Neural progenitor cell (in vitro differentiated cells): Measurements from ENCODE around the gene UNC13C. TPM values are rescaled to one million over a fixed set of nuclear protein-coding genes. Genes with fewer than 3 reads are reported as not detected.

ENCODE experiments used
- DNase-seq: peaks from one replicate; pipeline ENCODE4 v3.0.0-alpha.2; 2016; ENCODE audit warnings: low spot score
- H2AFZ ChIP-seq: fragments of 200-600 bp; sonication (generic); replicated peaks from 2 replicates; pipeline ENCODE4 v1.6.1; 2016; ENCODE audit warnings: antibody characterized with exemption
- H3F3A ChIP-seq: fragments of 200-600 bp; sonication (generic); 2 replicates; pipeline ENCODE4 v1.6.1; 2016; ENCODE audit warnings: antibody characterized with exemption, low read depth
- H3K27ac ChIP-seq: fragments of 200-600 bp; sonication (generic); 2 replicates; pipeline ENCODE4 v1.5.1; 2016; ENCODE audit warnings: mild to moderate bottlenecking
- H3K27me3 ChIP-seq: fragments of 200-600 bp; sonication (generic); 2 replicates; pipeline ENCODE4 v1.6.1; 2016; ENCODE audit warnings: mild to moderate bottlenecking, moderate library complexity
- H3K36me3 ChIP-seq: fragments of 200-600 bp; sonication (generic); 2 replicates; pipeline ENCODE4 v1.5.1; 2016
- H3K4me1 ChIP-seq: fragments of 200-600 bp; sonication (generic); 2 replicates; pipeline ENCODE4 v1.6.1; 2016; ENCODE audit warnings: mixed run types
- H3K4me2 ChIP-seq: fragments of 200-600 bp; sonication (generic); 2 replicates; pipeline ENCODE4 v1.6.1; 2016
- H3K4me3 ChIP-seq: fragments of 200-600 bp; sonication (generic); 2 replicates; pipeline ENCODE4 v1.5.1; 2016
- H3K79me2 ChIP-seq: fragments of 200-600 bp; sonication (generic); 2 replicates; pipeline ENCODE4 v1.6.1; 2016; ENCODE audit warnings: low read depth
- H3K9ac ChIP-seq: fragments of 200-600 bp; sonication (generic); 2 replicates; pipeline ENCODE4 v1.6.1; 2016
- H3K9me3 ChIP-seq: fragments of 200-600 bp; sonication (generic); 2 replicates; pipeline ENCODE4 v1.5.1; 2016; ENCODE audit warnings: low read depth
- H4K20me1 ChIP-seq: fragments of 200-600 bp; sonication (generic); 2 replicates; pipeline ENCODE4 v1.6.1; 2016; ENCODE audit warnings: low read depth
- H3K27ac Mint-ChIP-seq: 3 replicates; pipeline ENCODE4 v1.8.0; 2021; ENCODE audit warnings: mixed read lengths
- H3K27me3 Mint-ChIP-seq: 2 replicates; pipeline ENCODE4 v1.8.0; 2022; ENCODE audit warnings: low read depth, mild to moderate bottlenecking, inconsistent platforms, moderate library complexity, mixed read lengths; ENCODE audit not compliant: insufficient read depth
- H3K36me3 Mint-ChIP-seq: 3 replicates; pipeline ENCODE4 v1.8.0; 2021; ENCODE audit warnings: mixed read lengths
- H3K4me1 Mint-ChIP-seq: 3 replicates; pipeline ENCODE4 v1.8.0; 2021; ENCODE audit warnings: mixed read lengths
- H3K4me3 Mint-ChIP-seq: 3 replicates; pipeline ENCODE4 v1.8.0; 2021; ENCODE audit warnings: mild to moderate bottlenecking, moderate library complexity, mixed read lengths
- H3K9me3 Mint-ChIP-seq: 3 replicates; pipeline ENCODE4 v1.8.0; 2020; ENCODE audit warnings: mixed read lengths
- EZH2 ChIP-seq: fragments of 200-600 bp; sonication (generic); IDR thresholded peaks from 2 replicates; pipeline ENCODE4 v1.6.1; 2017; ENCODE audit warnings: antibody characterized with exemption, mild to moderate bottlenecking, moderate library complexity
- EZH2phosphoT487 ChIP-seq: fragments of 200-600 bp; sonication (generic); IDR thresholded peaks from 2 replicates; pipeline ENCODE4 v1.6.1; 2017; ENCODE audit warnings: antibody characterized with exemption
- total RNA-seq: library from RNA; depleted of rRNA; stranded (reverse); fragments of >200 nt; gene quantifications from 2 replicates; pipeline ENCODE4 v1.2.3, GENCODE V29; 2015; ENCODE audit warnings: low replicate concordance
- TF ChIP-seq, protein P1 (sequence below): fragments of 200-600 bp; sonication (generic); IDR thresholded peaks from 2 replicates; pipeline ENCODE4 v1.5.1; 2017; ENCODE audit warnings: antibody characterized with exemption, mild to moderate bottlenecking

UNC13C gene
- total RNA-seq, 1 donor from 2014 or later: not detected

DNA sequence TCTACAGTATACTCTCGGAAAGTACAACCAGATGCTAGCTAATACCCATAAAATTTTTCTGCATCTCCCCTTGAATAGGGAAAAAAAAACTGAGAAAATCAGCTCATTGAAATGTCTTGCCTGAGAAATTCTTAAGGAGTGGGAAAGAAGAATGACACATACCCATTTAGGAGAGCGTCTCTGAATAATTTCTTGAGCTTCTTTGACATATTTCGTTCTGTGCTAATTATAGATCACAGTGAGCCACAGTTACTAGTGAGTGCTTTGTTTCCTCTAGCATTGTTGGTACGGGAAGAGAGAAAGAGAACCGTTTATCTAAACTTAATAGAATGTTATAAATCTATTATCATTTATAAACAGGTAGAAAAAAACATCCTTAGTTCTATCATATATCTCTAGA is 588.4 kb downstream of the UNC13C start:
- no peaks in the 10 kb centered on the region for H3K36me3 Mint-ChIP-seq
- H3K4me2 ChIP-seq: no peak overlapping the region
- no peak overlapping the region for H2AFZ ChIP-seq
- H3K9me3 Mint-ChIP-seq: no peaks in the 10 kb centered on the region
- H3K9ac ChIP-seq: no peak overlapping the region
- H3K9me3 ChIP-seq: peaks cover 6% of the 10 kb centered on the region
- H3K27ac ChIP-seq: no peak overlapping the region
- no peak for TF ChIP-seq EZH2phosphoT487
- TF ChIP-seq EZH2: no peak
- TF ChIP-seq, protein P1, sequence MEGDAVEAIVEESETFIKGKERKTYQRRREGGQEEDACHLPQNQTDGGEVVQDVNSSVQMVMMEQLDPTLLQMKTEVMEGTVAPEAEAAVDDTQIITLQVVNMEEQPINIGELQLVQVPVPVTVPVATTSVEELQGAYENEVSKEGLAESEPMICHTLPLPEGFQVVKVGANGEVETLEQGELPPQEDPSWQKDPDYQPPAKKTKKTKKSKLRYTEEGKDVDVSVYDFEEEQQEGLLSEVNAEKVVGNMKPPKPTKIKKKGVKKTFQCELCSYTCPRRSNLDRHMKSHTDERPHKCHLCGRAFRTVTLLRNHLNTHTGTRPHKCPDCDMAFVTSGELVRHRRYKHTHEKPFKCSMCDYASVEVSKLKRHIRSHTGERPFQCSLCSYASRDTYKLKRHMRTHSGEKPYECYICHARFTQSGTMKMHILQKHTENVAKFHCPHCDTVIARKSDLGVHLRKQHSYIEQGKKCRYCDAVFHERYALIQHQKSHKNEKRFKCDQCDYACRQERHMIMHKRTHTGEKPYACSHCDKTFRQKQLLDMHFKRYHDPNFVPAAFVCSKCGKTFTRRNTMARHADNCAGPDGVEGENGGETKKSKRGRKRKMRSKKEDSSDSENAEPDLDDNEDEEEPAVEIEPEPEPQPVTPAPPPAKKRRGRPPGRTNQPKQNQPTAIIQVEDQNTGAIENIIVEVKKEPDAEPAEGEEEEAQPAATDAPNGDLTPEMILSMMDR: no peak
- no peak overlapping the region for H3K4me3 ChIP-seq
- DNase-seq: no peak
- H3K79me2 ChIP-seq: no peaks in the 10 kb centered on the region
- H3K4me1 ChIP-seq: no peaks in the 10 kb centered on the region
- no peaks in the 10 kb centered on the region for H3K4me1 Mint-ChIP-seq
- H3K27me3 ChIP-seq: no peaks in the 10 kb centered on the region
- H4K20me1 ChIP-seq: no peaks in the 10 kb centered on the region
- no peaks in the 10 kb centered on the region for H3F3A ChIP-seq
- no peaks in the 10 kb centered on the region for H3K27me3 Mint-ChIP-seq
- no peaks in the 10 kb centered on the region for H3K36me3 ChIP-seq
- H3K27ac Mint-ChIP-seq: no peak overlapping the region
- H3K4me3 Mint-ChIP-seq: no peak overlapping the region

GRCh38 chr15:54567408-54568035 is 589.3 kb downstream of the UNC13C start:
- no peaks in the 10 kb centered on the region for H3K36me3 ChIP-seq
- H4K20me1 ChIP-seq: no peaks in the 10 kb centered on the region
- no peak overlapping the region for H2AFZ ChIP-seq
- DNase-seq: no peak
- H3K4me2 ChIP-seq: no peak overlapping the region
- peaks cover 7% of the 10 kb centered on the region for H3K9me3 ChIP-seq
- H3F3A ChIP-seq: no peaks in the 10 kb centered on the region
- H3K4me1 ChIP-seq: no peaks in the 10 kb centered on the region
- H3K9ac ChIP-seq: no peak overlapping the region
- no peaks in the 10 kb centered on the region for H3K9me3 Mint-ChIP-seq
- no peaks in the 10 kb centered on the region for H3K27me3 ChIP-seq
- H3K79me2 ChIP-seq: no peaks in the 10 kb centered on the region
- H3K4me3 ChIP-seq: no peak overlapping the region
- H3K27ac Mint-ChIP-seq: no peak overlapping the region
- no peak for TF ChIP-seq EZH2
- TF ChIP-seq, protein P1: no peak
- no peak for TF ChIP-seq EZH2phosphoT487
- H3K27me3 Mint-ChIP-seq: no peaks in the 10 kb centered on the region
- H3K27ac ChIP-seq: no peak overlapping the region
- H3K4me3 Mint-ChIP-seq: no peak overlapping the region
- no peaks in the 10 kb centered on the region for H3K4me1 Mint-ChIP-seq
- no peaks in the 10 kb centered on the region for H3K36me3 Mint-ChIP-seq

DNA sequence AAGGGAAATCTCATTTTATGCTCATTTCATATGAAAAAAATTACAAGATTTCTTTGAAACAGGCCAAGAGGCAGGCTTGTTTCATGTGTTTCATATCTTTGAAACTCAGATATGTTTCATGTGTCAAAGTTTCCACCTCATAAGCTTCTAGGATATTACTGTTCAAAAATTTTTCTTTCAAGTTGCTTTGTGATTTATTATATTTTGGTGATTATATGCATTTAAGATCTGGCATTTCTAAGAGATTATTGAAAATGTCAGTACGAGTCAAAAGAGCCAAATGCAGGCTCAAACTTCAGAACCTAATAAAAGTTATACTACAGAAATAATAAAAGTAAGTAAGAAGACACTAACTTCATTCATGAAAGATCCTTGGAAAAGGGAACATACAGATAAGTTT is 590.1 kb downstream of the UNC13C start:
- Histone ChIP-seq H3K27ac (no peak overlapping the region), H3K9me3 (peaks cover 11% of the 10 kb centered on the region), H4K20me1 (no peaks in the 10 kb centered on the region), H3K27me3 (no peaks in the 10 kb centered on the region), H3K79me2 (no peaks in the 10 kb centered on the region), H3K4me2 (no peak overlapping the region), H2AFZ (no peak overlapping the region), H3K4me3 (no peak overlapping the region), H3K9ac (no peak overlapping the region), H3F3A (no peaks in the 10 kb centered on the region), H3K36me3 (no peaks in the 10 kb centered on the region), H3K4me1 (no peaks in the 10 kb centered on the region)
- TF ChIP-seq, protein P1: no peak
- no peak for TF ChIP-seq EZH2
- no peak for TF ChIP-seq EZH2phosphoT487
- no peak overlapping the region for H3K27ac Mint-ChIP-seq
- no peaks in the 10 kb centered on the region for H3K9me3 Mint-ChIP-seq
- no peaks in the 10 kb centered on the region for H3K4me1 Mint-ChIP-seq
- DNase-seq: no peak
- no peak overlapping the region for H3K4me3 Mint-ChIP-seq
- no peaks in the 10 kb centered on the region for H3K27me3 Mint-ChIP-seq
- H3K36me3 Mint-ChIP-seq: no peaks in the 10 kb centered on the region
